ENCODE measurements around the gene FABP2. TPM values are rescaled to one million over a fixed set of nuclear protein-coding genes. Genes with fewer than 3 reads are reported as not detected.
A peak's percentile ranks its signal among the peaks of the same experiment; 100 is the strongest.
"Not testable (repeated sequence)": the region's sequence is repeated elsewhere in the genome, so short reads cannot be mapped to it uniquely, and the experiment has no call there.

Gene FABP2
- polyA plus RNA-seq, 1 donor: 0.05 TPM

DNA sequence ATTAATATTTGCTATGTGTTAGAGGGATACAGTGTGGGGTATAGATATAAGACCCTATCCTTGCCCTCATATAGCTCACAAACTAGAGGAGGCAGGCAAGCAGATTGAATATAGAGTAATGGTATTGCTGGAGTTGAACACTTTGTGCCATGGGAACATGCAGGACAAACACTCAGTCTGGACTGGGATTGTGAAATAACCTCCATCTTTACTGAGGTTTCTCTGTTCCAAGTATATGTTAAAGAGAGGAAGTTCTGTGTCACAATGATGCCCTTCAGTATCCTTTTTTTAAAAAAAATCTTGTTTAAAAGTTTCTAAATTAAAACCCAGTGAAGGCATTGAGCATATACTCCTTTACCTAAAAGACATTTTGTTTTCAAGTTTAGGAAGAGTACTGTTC lies 8.7 kb downstream of the FABP2 start:
- no peak for DNase-seq

DNA sequence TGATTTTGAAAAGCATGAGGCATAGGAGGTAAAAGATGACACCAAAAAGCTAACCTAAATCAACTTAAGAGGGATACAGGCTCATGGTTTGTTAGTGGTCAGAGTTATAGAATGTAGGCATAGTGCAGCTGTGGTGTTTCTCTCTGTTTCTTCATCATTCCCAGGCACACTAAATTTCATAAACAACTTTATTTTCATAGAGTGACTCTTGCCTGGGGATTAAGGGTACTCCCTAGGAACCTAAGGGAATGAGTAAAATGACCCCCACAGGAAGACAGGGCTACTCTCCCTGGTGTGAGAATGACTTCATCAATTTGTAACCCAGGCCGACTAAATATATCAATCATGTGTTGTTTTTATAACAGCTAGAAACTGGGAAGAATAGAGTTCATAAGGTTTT lies 11.1 kb downstream of the FABP2 start:
- DNase-seq: no peak

DNA sequence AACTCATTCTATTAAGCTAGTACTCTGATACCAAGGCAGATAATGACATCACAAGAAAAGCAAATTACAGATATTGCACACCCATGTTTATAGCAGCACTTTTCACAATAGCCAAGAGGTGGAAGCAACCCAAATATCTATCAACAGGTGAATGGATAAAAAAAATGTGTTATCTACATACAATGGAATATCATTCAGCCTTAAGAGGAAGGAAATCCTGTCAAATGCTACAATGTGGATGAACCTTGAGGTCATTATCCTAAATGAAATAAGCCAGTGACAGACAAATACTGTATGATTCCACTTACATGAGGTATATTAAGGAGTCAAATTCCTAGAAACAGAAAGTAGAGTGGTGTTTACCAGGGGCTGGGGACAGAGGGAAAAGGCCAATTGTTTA lies 14.3 kb downstream of the FABP2 start:
- no peak for DNase-seq

DNA sequence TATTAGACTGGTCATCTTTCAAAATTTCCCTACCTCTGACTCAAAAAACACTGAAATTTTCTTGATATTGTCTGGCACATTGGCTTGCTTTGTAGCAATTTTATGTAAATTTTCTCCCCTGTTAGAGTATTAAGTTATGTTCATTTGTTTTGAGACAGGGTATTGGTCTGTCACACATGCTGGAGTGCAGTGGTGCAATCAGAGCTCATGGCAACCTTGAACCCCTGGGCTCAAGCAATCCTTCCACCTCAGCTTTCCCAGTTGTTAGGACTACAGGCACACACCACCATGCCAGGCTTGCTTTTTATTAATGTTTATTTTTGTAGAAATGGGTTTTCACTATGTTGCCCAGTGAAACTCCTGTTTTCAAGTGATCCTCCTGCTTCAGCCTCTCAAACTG lies 17.5 kb downstream of the FABP2 start:
- DNase-seq: no peak

DNA sequence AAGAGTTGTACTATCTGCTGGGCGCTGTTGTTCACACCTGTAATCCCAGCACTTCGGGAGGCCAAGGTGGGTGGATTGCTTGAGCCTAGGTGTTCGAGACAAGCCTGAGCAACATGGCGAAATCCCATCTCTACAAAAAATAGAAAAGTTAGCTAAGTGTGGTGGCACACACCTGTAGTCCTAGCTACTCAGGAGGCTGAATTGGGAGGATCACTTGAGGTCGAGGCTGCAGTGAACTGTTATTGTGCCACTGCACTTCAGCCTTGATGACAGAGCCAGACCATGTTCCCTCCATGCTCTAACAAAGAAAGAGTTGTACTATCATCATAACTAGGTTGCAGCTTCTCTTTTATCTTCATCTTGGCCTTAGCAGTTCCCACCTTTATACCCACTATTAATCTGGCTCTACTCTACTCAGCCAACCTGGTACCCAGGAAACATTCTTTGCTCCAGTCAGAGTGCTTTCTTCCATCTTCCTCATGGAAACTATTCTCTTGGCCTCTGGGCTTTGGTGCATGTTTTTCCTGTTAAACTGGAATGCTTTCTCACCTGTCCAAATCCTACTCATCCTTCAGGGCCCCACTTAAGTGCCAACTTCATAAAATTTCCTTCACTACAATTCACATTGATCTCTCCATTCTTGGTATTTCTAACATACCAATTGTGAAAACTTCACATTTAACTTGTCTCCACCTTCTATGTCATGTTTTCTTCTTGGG lies 18.2 kb downstream of the FABP2 start:
- no peak for DNase-seq

DNA sequence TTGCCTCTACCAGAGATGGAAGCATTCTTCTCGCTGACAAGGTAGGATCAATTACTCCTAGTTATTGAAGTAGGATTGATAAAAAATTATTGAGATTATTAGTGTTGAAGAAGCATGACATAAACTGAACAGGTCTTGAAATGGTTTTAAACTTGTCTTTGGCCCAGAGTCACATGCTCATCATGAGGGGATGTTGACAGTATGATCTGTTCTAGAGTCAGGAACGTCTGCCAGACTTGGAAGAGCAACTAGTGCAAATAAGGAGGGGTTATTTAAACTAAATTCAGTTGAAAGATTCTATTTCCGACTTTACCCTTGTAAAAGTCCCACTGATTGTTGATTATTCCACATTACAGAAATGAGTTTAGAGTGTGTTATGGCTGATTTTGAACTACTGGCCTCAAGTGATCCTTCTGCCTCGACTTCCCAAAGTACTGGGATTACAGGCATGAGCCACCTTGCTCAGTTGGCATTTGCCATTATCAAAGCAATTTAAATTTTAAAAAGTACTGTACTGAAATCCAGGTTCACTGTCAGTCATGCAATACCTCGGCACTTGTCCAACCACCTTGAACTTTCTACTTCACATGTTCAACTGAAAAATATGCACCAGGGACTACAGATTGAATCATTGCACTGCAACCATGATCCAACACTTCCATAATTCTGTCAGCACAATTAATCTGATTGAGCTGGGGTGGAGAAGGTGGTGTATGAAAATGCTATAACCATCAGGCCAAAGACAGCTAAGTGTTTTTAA lies 19.7 kb downstream of the FABP2 start:
- no peak for DNase-seq

DNA sequence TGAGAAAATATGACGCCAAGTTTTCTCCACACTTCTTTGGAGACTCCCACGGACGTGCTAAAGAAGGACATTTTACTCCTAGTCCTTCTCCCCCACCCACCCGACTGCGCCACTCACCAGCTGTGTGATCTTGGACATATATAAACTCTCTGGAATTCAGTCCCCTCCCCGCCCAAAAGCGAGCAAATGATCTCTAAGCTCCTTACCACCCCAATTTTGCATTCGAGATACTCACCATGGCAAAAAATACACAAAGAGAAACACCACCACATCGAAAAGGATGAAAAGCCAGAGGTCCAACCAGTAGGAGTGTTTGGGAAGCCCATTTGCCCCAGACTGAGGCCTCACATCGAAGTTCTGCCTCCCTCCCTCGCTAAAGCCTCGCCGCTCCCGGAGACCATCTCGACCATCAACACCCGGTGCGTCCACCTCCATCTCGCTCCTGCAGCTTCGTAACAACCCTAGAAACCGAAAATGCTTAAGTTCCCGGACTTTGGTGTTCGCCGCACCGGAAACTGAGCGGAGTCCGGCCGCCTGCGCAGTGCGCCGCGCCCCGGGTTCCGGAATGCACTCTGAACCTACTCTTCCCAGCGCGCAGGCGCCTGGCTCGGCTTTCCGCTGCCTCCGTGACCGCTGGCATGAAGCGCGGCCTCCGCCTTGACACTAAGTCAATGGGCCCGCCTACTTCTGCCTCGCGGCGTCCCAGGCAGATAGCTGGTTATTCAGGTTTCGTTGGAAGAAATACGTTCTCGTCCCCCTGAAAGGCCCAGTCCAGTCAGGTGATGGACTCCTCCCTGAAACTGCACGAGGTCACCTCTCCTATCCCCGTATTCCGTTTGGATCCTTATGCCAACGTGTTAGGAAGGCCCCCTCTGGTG lies 21.6 kb downstream of the FABP2 start:
- peak; percentile 90 for DNase-seq

DNA sequence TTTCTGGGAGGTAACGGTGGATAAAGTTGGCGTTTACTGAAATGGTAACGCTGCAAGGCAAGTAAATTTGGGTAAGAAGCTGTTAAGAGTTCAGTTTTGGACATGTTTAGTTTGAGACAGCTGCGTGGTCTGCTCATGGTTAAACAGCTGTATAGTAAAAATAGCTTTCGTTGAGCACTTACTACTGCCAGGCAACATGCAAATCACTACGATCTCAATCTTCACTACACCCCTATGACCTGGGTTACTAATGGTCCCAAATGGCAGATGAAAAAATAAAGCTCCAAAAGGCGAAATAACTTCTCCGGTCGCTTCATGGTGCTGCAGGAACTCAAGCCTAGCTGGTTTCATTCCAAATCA lies 22.2 kb downstream of the FABP2 start:
- peak; percentile 8 for DNase-seq

DNA sequence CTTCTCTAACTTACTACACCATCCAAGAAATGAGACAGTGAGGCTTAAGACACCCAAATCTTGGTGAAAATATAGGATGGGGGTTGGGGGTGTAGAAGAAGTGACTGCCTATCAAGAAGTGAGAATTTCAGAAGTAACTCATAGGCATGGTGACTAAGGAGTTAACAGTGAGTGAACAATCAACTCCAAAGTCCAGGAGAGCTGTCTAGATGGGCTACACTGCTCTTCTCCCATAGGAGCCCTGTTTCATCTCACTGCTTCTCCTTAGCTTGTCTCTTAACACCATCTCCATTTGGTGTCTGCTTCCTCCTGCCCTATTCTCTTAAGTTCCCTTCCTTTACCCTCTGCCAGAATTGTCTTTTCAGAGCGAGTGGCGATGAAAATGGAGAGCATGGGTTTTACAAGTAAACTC lies 22.7 kb downstream of the FABP2 start:
- no peak for DNase-seq

DNA sequence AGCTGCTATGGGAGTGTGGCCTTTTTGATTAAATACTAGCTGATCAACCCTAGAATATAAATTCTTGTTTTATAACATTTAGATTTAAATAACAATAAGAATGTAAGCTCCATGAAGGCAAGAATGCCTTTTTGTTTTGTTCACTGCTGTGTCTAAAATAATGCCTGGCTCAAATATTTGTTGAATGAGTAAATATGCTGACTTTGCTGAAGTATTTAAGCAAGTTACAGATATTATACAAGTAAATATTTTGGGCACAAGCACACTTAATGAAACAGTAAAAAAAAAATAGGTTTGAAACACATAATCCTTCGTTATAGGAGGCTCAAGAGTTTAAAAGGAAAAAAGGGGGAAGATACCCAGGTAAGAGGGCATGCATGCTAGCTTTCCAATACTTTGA lies 24.1 kb downstream of the FABP2 start:
- DNase-seq: no peak

DNA sequence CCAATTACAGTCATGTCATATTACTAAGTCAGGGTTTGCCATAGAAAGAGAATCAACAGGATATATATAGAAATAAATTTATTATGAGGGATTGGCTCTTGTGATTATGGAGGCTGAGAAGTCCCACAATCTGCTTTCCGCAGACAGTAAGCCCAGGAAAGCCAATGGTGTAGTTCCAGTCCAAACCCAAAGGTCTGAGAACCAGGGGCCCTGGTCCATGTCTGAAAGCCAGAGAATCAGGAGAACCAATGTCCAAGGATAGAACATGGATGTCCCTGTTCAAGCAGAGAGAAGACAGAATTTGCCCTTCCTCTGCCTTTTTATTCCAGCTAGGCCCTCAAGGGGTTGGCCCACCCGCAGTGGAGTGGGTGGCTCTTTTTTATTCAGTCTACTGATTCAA lies 25.6 kb downstream of the FABP2 start:
- DNase-seq: no peak

DNA sequence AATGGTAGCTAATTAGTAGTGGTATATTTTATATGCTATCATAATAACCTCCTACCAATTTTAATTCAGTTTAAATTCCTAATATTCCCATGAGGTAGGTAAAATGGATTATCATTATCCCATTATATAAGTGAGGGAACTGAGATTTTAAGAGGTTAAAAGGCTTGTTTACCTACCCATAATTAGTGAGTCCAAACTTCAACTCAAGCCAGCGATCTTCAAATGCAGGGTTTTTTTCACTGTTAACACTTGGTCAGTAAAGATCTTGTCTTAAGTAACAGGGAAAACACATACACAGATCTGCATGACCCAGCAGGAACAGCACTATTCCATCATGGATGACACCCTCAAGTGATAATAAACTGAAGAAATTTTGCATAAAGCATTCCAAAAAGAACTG lies 31.3 kb downstream of the FABP2 start:
- no peak for DNase-seq

DNA sequence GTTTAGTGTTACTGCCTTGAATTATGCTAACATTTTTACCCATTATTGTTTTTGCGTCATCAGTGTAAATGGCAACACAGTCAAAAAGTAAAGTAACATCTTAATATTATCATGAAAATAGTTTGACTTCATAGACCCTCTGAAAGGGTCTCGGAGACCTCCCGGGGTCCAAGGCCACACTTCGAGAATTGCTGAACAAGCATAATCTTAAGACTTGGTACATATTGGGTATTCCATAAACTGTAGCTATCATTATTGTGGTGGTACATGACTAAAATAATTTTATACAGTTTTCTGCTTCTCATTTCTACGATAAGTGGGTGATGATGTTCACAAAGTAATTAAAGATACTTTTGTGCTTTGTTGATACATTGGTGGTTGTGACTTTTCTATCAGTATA lies 32.6 kb downstream of the FABP2 start:
- no peak for DNase-seq

DNA sequence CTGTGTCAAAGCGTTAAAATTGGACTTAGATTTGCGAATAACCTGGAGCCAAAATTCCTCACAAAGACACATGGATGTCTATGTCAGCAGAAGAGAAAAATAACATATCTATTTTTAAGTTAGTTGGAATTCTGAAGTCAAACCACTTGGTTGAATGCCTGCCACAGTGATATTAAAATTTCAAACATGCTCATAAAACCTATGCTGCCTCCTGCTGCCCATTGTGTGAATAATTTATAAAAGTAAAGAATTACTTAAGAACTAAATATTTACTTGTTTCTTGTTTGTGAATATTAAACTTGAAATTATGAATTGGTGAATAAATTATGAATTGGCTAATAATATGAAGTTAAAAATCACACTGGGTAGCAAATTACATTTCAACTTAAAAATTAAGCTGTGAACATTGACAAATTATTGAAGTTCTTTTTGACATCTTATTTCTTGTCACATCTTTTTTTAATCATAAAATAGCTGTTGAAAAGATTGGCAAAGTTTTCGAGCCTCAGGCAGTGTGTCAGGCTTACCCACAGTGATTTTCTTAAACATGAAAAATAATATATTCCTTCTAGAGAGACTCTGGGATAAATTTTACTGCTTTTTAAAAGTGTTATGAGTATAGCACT lies 35.4 kb downstream of the FABP2 start:
- peak; percentile 45 for DNase-seq

DNA sequence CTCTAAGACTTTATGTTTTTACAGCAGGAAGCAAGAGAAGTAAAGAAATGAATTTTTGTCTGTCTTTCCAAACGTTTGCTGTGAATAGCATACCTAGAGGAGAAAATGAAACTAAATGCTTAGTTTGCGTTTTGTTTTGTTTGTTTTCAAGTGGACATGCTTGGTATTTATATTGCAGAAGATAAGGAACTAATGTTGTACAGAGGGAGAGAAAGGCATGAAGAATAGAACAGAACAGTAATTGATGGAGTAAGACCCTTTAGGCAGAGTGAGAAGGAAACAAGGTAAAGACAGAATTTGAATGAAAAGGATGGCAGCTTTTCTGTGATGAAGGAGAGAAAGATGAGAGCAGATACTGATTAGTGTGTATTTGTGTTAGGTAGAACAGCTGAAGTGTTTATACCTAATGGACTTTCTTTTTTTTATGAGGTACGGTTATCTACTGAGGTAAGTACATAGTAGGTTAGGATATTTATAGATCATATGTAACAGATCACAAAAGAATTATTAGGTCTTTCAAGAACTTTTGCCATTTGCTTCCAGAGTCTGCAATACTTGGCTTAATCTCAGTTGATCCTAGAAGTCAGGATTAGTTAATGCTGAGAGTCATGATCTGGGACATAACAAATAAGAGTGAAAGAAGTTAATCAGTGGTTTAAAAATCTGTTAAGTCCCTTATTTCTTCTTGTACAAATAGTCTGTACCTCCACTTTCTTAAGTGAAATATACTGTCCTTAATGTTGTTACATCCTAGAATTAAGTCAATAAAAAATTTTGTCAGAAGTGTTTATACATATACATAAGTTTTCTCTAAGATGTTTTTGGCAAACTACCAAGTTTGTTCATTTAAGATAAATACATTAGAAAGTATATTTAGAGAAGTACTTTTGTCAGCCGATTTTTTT lies 36.8 kb downstream of the FABP2 start:
- DNase-seq: no peak

DNA sequence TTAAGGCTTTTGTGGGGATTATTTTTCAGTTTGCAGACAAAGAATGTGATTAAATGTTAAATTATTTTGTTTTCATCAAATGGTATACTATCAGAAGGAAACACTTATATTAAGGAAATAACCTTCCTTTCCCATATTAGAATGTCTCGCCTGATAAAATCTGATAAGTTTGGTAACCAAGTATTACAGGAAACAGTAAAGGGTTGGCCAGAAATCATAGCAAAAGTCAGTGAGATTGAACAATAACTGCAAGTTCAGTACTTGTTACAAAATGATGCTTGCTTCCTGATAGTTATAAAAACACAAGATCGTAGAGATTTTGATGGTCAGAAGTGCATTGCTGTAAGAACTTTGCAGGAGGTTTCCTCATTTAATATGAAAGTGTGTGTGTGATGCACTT lies 40.5 kb downstream of the FABP2 start:
- DNase-seq: no peak

DNA sequence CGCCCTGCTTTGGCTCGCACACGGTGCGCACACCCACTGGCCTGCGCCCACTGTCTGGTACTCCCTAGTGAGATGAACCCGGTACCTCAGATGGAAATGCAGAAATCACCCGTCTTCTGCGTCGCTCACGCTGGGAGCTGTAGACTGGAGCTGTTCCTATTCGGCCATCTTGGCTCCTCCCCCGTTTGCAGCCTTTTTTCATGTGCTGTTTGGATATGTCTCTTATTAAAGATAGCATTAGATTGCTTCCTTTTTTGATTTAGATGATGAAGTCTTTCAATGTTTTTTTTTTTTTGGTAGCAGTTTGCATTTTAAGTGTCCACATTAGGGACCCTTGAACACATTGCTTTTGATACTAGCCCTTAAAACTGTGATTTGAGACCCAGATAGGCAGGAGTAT lies 42.0 kb downstream of the FABP2 start:
- not testable (repeated sequence) for DNase-seq

DNA sequence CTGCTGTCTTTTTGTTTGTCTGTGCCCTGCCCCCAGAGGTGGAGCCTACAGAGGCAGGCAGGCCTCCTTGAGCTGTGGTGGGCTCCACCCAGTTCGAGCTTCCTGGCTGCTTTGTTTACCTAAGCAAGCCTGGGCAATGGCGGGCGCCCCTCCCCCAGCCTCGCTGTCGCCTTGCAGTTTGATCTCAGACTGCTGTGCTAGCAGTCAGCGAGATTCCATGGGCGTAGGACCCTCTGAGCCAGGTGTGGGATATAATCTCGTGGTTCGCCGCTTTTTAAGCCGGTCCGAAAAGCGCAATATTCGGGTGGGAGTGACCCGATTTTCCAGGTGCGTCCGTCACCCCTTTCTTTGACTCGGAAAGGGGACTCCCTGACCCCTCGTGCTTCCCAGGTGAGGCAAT lies 42.4 kb downstream of the FABP2 start:
- DNase-seq: not testable (repeated sequence)

DNA sequence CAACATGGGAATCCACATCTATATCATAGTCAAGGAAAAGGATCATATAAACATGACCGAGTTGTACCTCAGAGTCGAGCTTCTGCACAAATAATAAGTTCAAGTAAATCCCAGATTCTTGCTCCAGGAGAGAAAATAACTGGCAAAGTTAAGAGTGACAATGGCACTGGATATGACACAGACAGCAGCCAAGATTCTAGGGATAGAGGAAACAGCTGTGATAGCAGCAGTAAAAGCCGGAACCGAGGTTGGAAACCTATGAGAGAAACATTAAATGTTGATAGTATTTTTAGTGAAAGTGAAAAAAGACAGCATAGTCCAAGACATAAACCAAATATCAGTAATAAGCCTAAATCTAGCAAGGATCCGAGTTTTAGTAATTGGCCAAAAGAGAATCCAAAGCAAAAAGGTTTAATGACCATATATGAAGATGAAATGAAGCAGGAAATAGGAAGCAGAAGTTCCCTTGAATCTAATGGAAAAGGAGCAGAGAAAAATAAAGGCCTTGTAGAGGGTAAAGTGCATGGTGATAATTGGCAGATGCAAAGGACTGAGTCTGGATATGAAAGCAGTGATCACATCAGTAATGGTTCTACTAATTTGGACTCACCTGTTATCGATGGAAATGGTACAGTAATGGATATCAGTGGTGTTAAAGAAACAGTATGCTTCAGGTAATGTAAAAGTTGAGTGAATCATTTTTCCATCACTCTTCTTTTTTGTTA lies 50.4 kb downstream of the FABP2 start:
- DNase-seq: no peak

DNA sequence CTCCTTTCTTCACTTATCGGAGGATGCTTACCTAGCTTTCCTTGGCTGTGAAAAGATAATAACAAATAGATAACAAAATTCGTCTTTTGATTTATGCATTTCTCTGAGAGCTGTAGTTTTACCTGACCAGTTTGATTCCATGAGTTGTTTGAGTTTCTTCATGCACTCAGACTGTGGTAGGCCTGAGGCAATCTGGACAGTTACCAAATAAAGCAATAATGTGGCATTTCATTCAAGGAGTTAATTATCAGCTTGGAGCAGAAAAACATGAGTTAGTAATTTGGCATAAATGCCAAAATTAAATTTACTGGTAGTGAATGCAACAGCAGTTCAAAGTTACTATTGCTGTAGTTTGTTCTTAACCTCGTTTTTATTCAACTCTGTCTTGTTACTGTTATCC lies 53.5 kb downstream of the FABP2 start:
- DNase-seq: no peak
